BJ (cell line): ENCODE measurements around the gene PRR5. TPM values are rescaled to one million over a fixed set of nuclear protein-coding genes. Genes with fewer than 3 reads are reported as not detected.

Experiments
- CTCF ChIA-PET: fragments of 350-600 bp; formaldehyde crosslinking; extraction: SDS; loops from one replicate; lab custom pipeline; 2021; ENCODE audit warnings: antibody characterized with exemption, inconsistent platforms; lab: Yijun Ruan, JAX
- POLR2A ChIA-PET: fragments of 300-600 bp; sonication (Branson Sonifier 250); formaldehyde crosslinking; extraction: SDS; loops from one replicate; lab custom pipeline; 2021; ENCODE audit warnings: antibody characterized with exemption; lab: Charles Lee
- DNase-seq: peaks from one replicate; pipeline ENCODE4 v3.0.0-alpha.2; 2011; ENCODE audit warnings: low read depth
- H3K27me3 ChIP-seq: 2 replicates; pipeline ENCODE4 v1.6.0; 2011; ENCODE audit warnings: low read length; ENCODE audit not compliant: control insufficient read depth, insufficient read depth
- H3K36me3 ChIP-seq: 2 replicates; pipeline ENCODE4 v1.5.1; 2011; ENCODE audit warnings: low read length; ENCODE audit not compliant: control insufficient read depth, insufficient read depth
- H3K4me3 ChIP-seq: 2 replicates; pipeline ENCODE4 v1.5.1; 2011; ENCODE audit warnings: low read depth, mild to moderate bottlenecking, control low read depth, low read length
- polyA plus RNA-seq: library from polyadenylated mRNA; depleted of rRNA; stranded (reverse); fragments of >200 nt; gene quantifications from 2 replicates; pipeline ENCODE4 v1.2.3, GENCODE V29; 2011
- TF ChIP-seq, protein P1 (sequence below): IDR thresholded peaks from 2 replicates; pipeline ENCODE4 v1.5.1; 2011; ENCODE audit warnings: low read depth, mild to moderate bottlenecking, control low read depth, inconsistent platforms, low read length, moderate library complexity; ENCODE audit not compliant: insufficient read depth

Gene PRR5
- polyA plus RNA-seq, 1 experiment = 33.4 TPM

DNA sequence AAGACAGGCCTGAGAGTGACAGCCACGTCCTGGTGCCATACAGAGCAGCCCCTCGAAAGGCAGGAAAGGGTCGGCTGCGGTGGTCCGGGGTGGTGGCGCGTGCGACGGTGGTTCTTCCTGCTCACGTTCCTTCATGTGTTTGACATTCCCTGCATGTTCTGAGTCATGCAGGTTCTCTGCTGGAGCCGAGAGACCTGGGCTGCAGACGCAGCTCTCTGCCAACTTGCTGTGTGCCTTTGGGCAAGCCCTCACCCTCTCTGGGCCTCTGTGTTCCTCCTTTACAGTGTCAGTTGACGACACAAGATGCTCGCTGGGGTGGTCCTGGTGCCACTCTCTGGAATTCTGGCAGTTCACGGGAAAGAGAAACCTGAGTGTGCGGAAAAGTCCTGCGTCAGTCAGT, 62.4 kb downstream of the PRR5 start:
- Histone ChIP-seq H3K27me3 (peaks cover 5% of the 10 kb centered on the region), H3K4me3 (no peak overlapping the region), H3K36me3 (no peaks in the 10 kb centered on the region)
- CTCF ChIA-PET = no interaction called here
- TF ChIP-seq, protein P1, sequence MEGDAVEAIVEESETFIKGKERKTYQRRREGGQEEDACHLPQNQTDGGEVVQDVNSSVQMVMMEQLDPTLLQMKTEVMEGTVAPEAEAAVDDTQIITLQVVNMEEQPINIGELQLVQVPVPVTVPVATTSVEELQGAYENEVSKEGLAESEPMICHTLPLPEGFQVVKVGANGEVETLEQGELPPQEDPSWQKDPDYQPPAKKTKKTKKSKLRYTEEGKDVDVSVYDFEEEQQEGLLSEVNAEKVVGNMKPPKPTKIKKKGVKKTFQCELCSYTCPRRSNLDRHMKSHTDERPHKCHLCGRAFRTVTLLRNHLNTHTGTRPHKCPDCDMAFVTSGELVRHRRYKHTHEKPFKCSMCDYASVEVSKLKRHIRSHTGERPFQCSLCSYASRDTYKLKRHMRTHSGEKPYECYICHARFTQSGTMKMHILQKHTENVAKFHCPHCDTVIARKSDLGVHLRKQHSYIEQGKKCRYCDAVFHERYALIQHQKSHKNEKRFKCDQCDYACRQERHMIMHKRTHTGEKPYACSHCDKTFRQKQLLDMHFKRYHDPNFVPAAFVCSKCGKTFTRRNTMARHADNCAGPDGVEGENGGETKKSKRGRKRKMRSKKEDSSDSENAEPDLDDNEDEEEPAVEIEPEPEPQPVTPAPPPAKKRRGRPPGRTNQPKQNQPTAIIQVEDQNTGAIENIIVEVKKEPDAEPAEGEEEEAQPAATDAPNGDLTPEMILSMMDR = no peak
- POLR2A ChIA-PET = no interaction called here
- DNase-seq = no peak

DNA sequence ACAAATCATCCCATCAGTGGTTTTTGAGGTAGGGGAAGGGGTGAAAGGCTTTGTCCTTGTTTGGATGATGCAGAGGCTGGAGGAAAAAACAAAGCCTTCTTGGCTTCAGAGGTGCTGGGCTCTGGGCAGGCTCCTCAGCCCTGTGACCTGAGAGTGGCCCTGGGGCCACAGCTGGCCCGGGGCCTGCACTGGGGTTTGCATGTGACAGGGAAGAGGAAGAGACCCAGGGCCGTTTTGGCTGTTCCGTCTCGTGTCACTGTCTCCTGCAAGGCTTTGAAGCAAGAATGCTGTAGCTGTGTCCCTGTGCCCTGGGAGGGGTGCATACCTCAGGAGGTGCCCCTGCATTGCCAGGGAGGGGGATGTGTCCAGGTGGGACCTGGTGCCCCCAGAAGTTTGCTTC, 63.0 kb downstream of the PRR5 start:
- ChIA-PET POLR2A (no interaction called here), CTCF (no interaction called here)
- TF ChIP-seq, protein P1 = no peak
- DNase-seq = no peak
- Histone ChIP-seq H3K4me3 (no peak overlapping the region), H3K27me3 (peaks cover 5% of the 10 kb centered on the region), H3K36me3 (no peaks in the 10 kb centered on the region)

DNA sequence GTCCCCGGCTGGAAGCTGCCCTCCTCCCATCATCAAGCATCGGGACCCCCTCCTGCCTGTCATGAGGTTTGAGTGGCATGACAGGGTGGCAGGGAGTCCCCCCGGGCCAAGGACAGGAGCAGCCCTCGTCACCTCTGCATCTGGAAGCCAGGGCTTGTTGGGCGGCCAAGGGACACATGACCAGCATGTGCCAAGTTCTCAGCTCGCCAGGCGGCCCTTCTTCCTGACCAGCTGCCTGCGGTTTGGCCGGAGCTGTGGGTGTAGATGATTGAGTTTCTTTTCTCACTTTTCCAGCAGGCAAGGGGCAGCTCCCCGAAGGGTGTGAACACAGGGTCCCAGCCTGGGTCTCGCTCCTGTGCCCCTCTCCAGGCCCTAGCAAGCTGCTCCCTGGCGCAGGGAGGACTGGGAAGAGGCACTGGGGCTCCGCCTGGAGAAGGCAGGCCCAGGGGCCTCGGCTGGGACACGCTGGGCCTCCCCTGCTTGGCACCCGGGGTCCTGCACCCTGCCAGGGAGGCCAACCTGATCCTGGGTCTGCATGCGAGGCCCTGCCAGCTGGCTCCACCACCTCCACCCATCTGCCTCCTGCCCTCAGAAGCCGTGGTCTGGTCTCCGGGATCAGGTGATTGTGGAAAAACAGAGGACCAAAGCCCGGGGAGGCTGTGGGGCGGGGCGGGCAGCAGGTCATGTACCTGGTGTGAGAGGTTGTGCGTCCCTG, 63.7 kb downstream of the PRR5 start:
- no peak for DNase-seq
- ChIA-PET POLR2A (no interaction called here), CTCF (no interaction called here)
- no peak overlapping the region for H3K4me3 ChIP-seq
- H3K27me3 ChIP-seq = peaks cover 5% of the 10 kb centered on the region
- no peaks in the 10 kb centered on the region for H3K36me3 ChIP-seq
- TF ChIP-seq, protein P1 = no peak

- no peaks in the 10 kb centered on the region; the same call in 1 of the 2 replicates for H3K27me3 ChIP-seq
- no peak for DNase-seq
- ChIA-PET CTCF (no interaction called here), POLR2A (interaction anchor here (0.6 kb wide), 1 partner anchor 88 kb away, joined by 3 read pairs; no protein-coding TSS in a partner anchor)
- TF ChIP-seq, protein P1 = no peak
- H3K36me3 ChIP-seq = no peaks in the 10 kb centered on the region
- no peak overlapping the region for H3K4me3 ChIP-seq
Observed at GRCh38 chr22:44773082-44773481, 71.1 kb downstream of the PRR5 start.

- Histone ChIP-seq H3K27me3 (no peaks in the 10 kb centered on the region; the same call in 1 of the 2 replicates), H3K36me3 (no peaks in the 10 kb centered on the region), H3K4me3 (no peak overlapping the region)
- POLR2A ChIA-PET = no interaction called here
- TF ChIP-seq, protein P1 = no peak
- DNase-seq = no peak
- CTCF ChIA-PET = no interaction called here
Observed at GRCh38 chr22:44775862-44776261, 73.9 kb downstream of the PRR5 start.
